ENCODE results near the gene RASGEF1C.
A peak's percentile ranks its signal among the peaks of the same experiment; 100 is the strongest.

RASGEF1C gene

GRCh38 chr5:180079702-180080466 is 129.1 kb downstream of the RASGEF1C start:
- no peak for DNase-seq

GRCh38 chr5:180078348-180078747 is 130.7 kb downstream of the RASGEF1C start:
- DNase-seq: no peak

GRCh38 chr5:180077594-180078284 is 131.3 kb downstream of the RASGEF1C start:
- DNase-seq: no peak

- no peak for DNase-seq
Observed at GRCh38 chr5:180075703-180076102, 133.3 kb downstream of the RASGEF1C start.

DNA sequence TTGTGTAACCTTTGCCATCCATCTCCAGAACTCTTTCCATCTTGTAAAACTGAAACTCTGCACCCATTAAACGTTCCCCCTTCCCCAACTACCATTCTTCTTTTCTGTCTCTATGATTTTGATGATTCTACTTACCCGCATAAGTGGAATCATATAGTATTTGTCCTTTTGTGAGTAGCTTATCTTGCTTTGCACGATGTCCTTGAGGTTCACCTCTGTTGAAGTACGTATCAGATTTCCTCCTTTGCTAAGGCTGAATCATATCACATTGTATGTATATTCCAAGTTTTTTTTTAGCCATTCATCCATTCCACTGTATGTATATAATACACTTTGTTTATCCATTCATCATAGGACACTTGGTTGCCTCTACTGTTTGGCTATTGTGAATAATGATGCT is 134.5 kb downstream of the RASGEF1C start:
- no peak for DNase-seq

DNA sequence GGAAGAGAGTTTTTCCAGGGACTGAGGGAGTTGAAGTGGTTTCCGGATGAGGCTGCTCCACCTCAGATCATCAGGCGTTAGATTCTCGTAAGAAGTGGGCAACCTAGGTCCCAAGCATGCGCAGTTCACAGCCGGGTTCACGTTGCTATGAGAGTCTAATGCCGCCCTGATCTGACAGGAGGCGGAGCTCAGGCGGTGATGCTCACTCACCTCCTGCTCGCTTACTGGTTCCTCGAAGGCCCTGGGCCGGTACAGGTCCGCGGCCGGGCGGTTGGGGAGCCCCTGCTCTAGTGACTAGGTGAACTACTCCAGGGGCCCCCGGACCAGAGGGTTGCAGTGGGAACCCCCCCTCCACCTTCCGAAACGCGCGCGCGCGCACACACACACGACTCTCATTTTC is 136.5 kb downstream of the RASGEF1C start:
- DNase-seq: no peak

- no peak for DNase-seq
Observed at GRCh38 chr5:180072256-180072548, 136.8 kb downstream of the RASGEF1C start.

DNA sequence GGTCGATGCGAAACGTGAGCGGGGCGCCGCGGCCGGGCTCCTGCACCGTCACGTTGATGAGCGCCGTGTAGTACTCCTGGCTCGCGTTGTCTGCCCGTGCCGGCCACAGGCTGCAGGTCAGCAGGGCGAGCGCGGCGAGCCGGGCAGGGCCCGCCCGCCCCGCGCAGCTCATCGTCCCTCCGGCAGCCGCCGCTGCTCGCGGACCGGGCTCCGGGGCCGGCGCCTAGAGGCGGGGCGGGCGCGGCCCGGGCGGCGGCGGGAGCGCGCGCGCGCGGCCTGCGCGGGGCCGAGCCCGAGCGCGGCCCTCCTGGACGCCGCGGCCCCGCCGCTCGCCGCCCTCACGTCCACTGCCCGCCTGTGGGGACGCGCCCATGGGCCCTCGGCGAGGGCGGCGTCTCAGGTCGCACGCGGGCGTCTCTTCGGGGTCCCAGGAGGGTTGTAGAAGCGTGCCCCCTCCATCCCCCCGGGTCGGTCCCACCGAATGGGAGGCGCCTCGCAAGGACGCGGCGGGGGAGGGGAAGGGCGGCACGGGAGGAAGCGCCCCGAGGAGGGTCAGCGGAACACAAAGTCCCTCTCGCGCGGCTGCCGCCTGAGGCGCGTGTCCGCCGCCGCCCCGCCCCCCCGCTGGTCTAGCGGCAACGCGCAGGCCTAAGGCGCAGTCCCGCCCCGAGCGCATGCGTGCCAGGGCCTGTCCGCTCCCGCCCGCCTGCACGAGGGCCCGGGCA is 137.3 kb downstream of the RASGEF1C start, which contains the start of gene RNF130:
RNF130 (minus strand) TSS at position 229 of the 725 bp plus-strand sequence; CDS start at position 172, 57 bp downstream.
- peak; percentile 70 for DNase-seq

GRCh38 chr5:180070756-180071530 is 138.1 kb downstream of the RASGEF1C start:
- no peak for DNase-seq

GRCh38 chr5:180069589-180070247 is 139.3 kb downstream of the RASGEF1C start:
- no peak for DNase-seq

GRCh38 chr5:180068519-180069090 is 140.4 kb downstream of the RASGEF1C start:
- DNase-seq: no peak

DNA sequence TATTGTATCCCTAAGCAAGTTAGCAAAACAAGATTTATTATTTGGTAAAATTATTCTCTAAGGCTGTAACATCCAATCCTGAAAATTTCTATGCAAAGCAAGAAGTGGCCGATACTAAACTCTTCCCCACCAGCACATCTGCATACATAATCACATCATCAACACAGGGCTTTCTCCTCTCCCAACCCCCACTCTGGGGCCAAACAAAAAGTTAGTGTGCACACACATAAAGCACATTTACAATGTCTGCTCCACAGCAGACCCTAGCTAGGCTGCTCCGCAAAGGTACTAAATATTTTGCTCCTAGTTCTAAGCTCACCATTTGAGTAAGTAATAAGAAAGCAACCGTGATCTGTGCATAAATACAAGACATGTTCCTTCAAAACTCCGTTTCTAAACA is 141.0 kb downstream of the RASGEF1C start:
- DNase-seq: no peak

DNA sequence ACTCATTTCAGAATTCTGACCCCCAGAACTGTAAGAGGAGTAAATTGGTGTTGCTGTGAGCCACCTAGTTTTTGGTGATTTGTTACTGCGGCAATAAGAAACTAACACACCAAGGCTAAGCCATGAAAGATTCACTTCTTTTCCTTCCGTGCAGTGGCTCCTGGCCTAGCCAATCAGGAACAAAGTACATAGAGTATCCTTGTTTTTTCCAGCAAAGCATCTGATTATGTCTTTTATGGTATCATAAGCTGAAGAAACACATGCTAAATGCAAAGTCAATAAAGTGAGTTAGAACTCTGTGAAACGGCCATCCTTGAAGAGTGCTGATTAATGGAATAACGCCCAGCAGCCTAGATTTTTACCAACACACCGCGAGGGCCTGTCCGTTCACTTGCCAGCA is 148.8 kb downstream of the RASGEF1C start:
- no peak for DNase-seq

GRCh38 chr5:180059326-180059725 is 149.7 kb downstream of the RASGEF1C start:
- DNase-seq: no peak

DNA sequence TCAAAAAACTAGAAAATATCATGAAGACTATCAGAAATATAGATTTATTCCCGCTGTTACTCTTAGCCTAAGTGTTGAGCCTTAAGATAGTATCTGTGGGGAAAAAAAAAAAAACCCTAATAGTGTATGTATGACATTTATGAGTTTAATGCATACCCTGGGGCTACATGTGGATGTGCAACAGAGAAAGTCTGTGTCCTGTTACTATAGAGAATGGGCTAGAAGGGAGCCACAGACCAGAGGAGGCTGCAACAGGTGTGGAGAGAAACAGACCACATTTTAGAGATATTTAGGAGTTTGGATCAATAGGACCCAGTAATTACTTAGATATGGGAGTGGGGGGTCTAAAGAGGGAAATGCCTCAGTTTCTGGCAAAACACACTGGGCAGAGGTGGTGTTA is 152.9 kb downstream of the RASGEF1C start:
- no peak for DNase-seq

DNA sequence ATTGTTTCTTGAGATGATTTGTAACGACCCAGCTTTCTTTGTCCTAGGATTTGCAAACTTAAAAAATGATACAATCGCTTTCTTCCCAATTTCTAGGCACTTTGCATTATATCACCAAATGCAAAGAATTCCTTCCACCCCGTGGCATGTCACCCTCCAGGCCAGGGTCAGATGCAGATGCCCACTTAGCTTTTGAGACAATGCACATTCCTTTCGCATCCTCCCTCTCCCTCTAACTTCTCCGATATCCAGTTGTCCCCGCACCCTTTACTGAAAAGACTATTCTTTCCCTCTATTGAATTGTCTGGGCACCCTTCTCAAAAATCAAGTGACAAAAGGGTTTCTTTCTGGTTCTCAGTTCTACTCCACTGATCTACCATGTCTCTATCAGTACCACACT is 154.8 kb downstream of the RASGEF1C start:
- no peak for DNase-seq

GRCh38 chr5:180053061-180053602 is 155.9 kb downstream of the RASGEF1C start:
- DNase-seq: no peak

DNA sequence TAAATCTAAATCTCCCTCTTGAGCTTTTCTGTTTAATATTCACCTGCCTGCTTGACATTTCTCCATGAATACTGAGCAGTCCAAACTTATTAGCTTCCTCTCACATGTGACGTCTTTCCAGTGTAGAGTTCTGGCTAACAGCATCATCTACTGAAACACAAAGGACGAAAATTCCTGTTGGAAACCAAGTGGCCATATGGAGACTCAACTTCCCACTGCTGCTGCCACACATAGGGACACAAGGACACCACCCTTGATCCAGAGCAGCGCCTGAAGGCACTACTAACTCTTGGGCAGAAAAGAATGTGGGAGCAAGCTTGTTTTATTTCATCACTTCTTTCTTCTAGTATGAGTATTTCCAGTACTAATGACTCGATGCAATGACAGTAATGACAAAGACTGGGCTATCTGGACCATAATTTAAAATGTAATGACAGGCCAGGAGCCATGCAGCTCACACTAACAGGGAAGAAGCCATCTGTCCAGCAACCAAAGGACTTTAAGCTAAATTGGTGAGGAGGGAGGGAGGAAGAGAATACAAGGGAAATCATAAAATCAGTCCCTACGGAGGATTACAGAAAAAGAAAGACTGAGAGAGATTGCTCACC is 156.7 kb downstream of the RASGEF1C start:
- DNase-seq: no peak

All from effector CD4-positive, alpha-beta T cell (primary cell).